K562 (cell line): Measurements from ENCODE around the gene PLEKHA6. TPM values are rescaled to one million over a fixed set of nuclear protein-coding genes. Genes with fewer than 3 reads are reported as not detected.

ENCODE experiments used
- ATAC-seq: fragments of 200-7000 bp; cut with Tn5 transposase; 3 replicates; pipeline ENCODE4 v1.9.1; 2020; ENCODE audit warnings: moderate library complexity
- BruUV-seq: library from RNA; stranded (reverse); fragments of 400-500 nt; replicated peaks from 2 replicates; lab custom pipeline; 2021; lab: Mats Ljungman, UMichigan
- CTCF ChIA-PET: fragments of 300-600 bp; formaldehyde crosslinking; extraction: SDS; loops from one replicate; lab custom pipeline; 2021; ENCODE audit warnings: low intra/inter-chr PET ratio; lab: Yijun Ruan, JAX
- POLR2A ChIA-PET: fragments of 300-600, 350-650 bp; sonication (Branson Sonifier 250); formaldehyde crosslinking; extraction: SDS; loops from one replicate; lab custom pipeline; 2021; ENCODE audit warnings: antibody characterized with exemption, inconsistent platforms; lab: Yijun Ruan, JAX
- DNase-seq, 4 experiments: peaks; one replicate each; pipeline versions ENCODE4 v3.0.0 to v3.0.0-alpha.2; 2011 to 2018; ENCODE audit warnings: low spot score in 3 of 4, mixed read lengths in 3 of 4; ENCODE audit errors: extremely low read depth in 1 of 4
- FAIRE-seq: peaks from 2 replicates; lab custom pipeline; 2011; peaks lifted over from hg19 to GRCh38; lab: Jason Lieb, UNC
- H2AFZ ChIP-seq: 2 replicates; pipeline ENCODE4 v1.6.0; 2011; ENCODE audit warnings: low read depth, low read length, control low read depth, inconsistent platforms
- H3K27ac ChIP-seq: fragments of 200-600 bp; 3 replicates; pipeline ENCODE4 v1.8.0; 2011; ENCODE audit warnings: low read depth, mild to moderate bottlenecking, control low read depth, inconsistent platforms, low read length, moderate library complexity, mixed read lengths; ENCODE audit errors: extremely low read depth
- H3K27me3 ChIP-seq, 2 experiments: fragments of 300-600 bp in 1 of 2; 2 replicates in 1 of 2; 3 replicates in 1 of 2; pipeline versions ENCODE4 v1.6.0 to v1.8.0; 2011; ENCODE audit warnings: inconsistent platforms in 2 of 2, low read length in 2 of 2, mild to moderate bottlenecking in 1 of 2, mixed read lengths in 1 of 2, moderate library complexity in 1 of 2; ENCODE audit not compliant: control insufficient read depth in 2 of 2, insufficient read depth in 2 of 2
- H3K36me3 ChIP-seq: fragments of 300-600 bp; 3 replicates; pipeline ENCODE4 v1.8.0; 2011; ENCODE audit warnings: mild to moderate bottlenecking, low read length, inconsistent platforms; ENCODE audit not compliant: control insufficient read depth, insufficient read depth
- H3K4me1 ChIP-seq, 2 experiments: fragments of 200-600 bp in 1 of 2; replicated peaks in 1 of 2; 2 replicates in 1 of 2; 3 replicates in 1 of 2; pipeline versions ENCODE4 v1.5.1 to v1.8.0; 2011; ENCODE audit warnings: inconsistent platforms in 2 of 2, low read length in 2 of 2, mild to moderate bottlenecking in 1 of 2, mixed read lengths in 1 of 2, moderate library complexity in 1 of 2; ENCODE audit not compliant: control insufficient read depth in 2 of 2, insufficient read depth in 2 of 2
- H3K4me2 ChIP-seq: 2 replicates; pipeline ENCODE4 v1.6.1; 2011; ENCODE audit warnings: low read length, control low read depth, inconsistent platforms, mixed read lengths; ENCODE audit not compliant: insufficient read depth
- H3K4me3 ChIP-seq: fragments of 200-600 bp; sonication (generic), shearing (Covaris generic); 2 replicates; pipeline ENCODE4 v1.5.1; 2016; ENCODE audit warnings: control low read depth, inconsistent platforms
- H3K79me2 ChIP-seq: fragments of 200-600 bp; 3 replicates; pipeline ENCODE4 v1.8.0; 2011; ENCODE audit warnings: low read length, inconsistent platforms; ENCODE audit not compliant: control insufficient read depth, insufficient read depth
- H3K9ac ChIP-seq, 2 experiments: 2 replicates each; pipeline versions ENCODE4 v1.6.0 to v1.6.1; 2011; ENCODE audit warnings: low read depth in 2 of 2, low read length in 2 of 2, control low read depth in 1 of 2, inconsistent platforms in 1 of 2, mild to moderate bottlenecking in 1 of 2, mixed read lengths in 1 of 2; ENCODE audit not compliant: insufficient read depth in 1 of 2
- H3K9me1 ChIP-seq: one replicate; pipeline ENCODE4 v1.6.0; 2011; ENCODE audit warnings: inconsistent platforms, mild to moderate bottlenecking, low read length, moderate library complexity; ENCODE audit not compliant: control insufficient read depth, insufficient read depth
- H3K9me3 ChIP-seq: replicated peaks from 2 replicates; pipeline ENCODE4 v1.5.1; 2011; ENCODE audit warnings: low read depth, low read length, inconsistent platforms; ENCODE audit not compliant: control insufficient read depth, insufficient read depth
- H4K20me1 ChIP-seq: replicated peaks from 2 replicates; pipeline ENCODE4 v1.6.1; 2011; ENCODE audit warnings: low read length, inconsistent platforms, mixed read lengths; ENCODE audit not compliant: control insufficient read depth, insufficient read depth
- ARID1B ChIP-seq: fragments of 450-650 bp; IDR thresholded peaks from 2 replicates; pipeline ENCODE4 v1.6.1; 2016; ENCODE audit warnings: antibody characterized with exemption, mild to moderate bottlenecking, inconsistent platforms
- ELF4 ChIP-seq: fragments of 450-650 bp; formaldehyde crosslinking; IDR thresholded peaks from 2 replicates; pipeline ENCODE4 v1.4.0; 2022; ENCODE audit warnings: missing genetic modification characterization
- HES1 ChIP-seq: fragments of 450-650 bp; IDR thresholded peaks from 2 replicates; pipeline ENCODE4 v1.6.1; 2016; ENCODE audit warnings: low read depth, mild to moderate bottlenecking, moderate library complexity
- OTX1 ChIP-seq: fragments of 450-650 bp; formaldehyde crosslinking; IDR thresholded peaks from 2 replicates; pipeline ENCODE4 v1.4.0; 2022; ENCODE audit warnings: mild to moderate bottlenecking
- TGIF2 ChIP-seq: sonication (generic); formaldehyde crosslinking; IDR thresholded peaks from 2 replicates; pipeline ENCODE4 v1.8.1; 2022; ENCODE audit warnings: mild to moderate bottlenecking, missing genetic modification reagents, moderate library complexity
- ZSCAN29 ChIP-seq: fragments of 450-650 bp; IDR thresholded peaks from 2 replicates; pipeline ENCODE4 v1.6.1; 2017
- WGBS: fragments of 100-300 bp; shearing (Covaris generic); methylation state at CpG from one replicate; pipeline ENCODE4 v1.1.6; 2016; ENCODE audit warnings: low coverage, mixed read lengths; ENCODE audit not compliant: insufficient coverage; ENCODE audit errors: missing lambda C conversion rate; 5-methylcytosine and 5-hydroxymethylcytosine counted together
- in situ Hi-C: fragments of 300-500 bp; cut with MboI; formaldehyde crosslinking; loops from 4 replicates; pipeline ENCODE4 v1.15.0; 2018; ENCODE audit warnings: inconsistent platforms, mixed read lengths
- intact Hi-C: fragments of 100-400 bp; cut with micrococcal nuclease; formaldehyde crosslinking; loops from 2 replicates; pipeline ENCODE4 v1.14.2; 2022
- polyA plus RNA-seq, 8 experiments: library from polyadenylated mRNA; depleted of rRNA in 4 of 8; stranded (reverse) in 5 of 8; unstranded in 3 of 8; fragments of >200 nt; fragmentation: Nextera tagmentation in 2 of 8; fragmentation: Illumina TruSeq in 1 of 8; extraction: Ambion mirVana in 2 of 8; extraction: Trizol in 1 of 8; gene quantifications; 2 replicates each; pipeline versions ENCODE4 v1.2.1 to v1.2.3, GENCODE V29; 2011 to 2014; ENCODE audit warnings: inconsistent platforms in 1 of 8, missing spikeins in 1 of 8
- total RNA-seq, 7 experiments: library from RNA; depleted of rRNA in 6 of 7; stranded (reverse); fragments of >200 nt in 6 of 7; fragmentation: Illumina TruSeq in 2 of 7; extraction: Trizol in 2 of 7; gene quantifications; 2 replicates each; pipeline versions ENCODE4 v1.2.1 to v1.2.3, GENCODE V29; 2011 to 2021; ENCODE audit warnings: low replicate concordance in 1 of 7

The PLEKHA6 gene
- total and polyA plus RNA-seq, 9 of the 15 experiments (the other 6 are each of a cell fraction or from before 2014, with no cell fraction given), result under 0.01 to 0.33 (median 0.01) TPM; not detected in 4

DNA sequence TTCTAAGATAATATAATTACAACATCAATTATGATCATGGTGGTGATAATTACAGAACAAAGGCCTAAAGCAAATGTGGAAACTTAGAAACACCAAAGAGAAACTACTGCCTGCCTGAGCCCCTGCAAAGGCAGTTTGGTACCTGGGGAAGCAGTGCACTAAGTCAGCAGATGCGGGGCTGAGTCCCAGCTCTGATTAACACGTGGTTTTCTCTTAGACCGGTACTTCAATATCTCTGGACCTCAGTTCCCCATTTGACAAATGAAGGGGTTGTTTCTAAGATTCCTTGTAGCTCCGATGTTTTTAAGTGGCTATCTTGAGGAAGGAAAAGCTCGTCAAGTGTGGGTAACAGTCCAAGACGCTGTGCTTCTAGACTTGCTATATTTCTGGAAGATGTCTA lies 16.7 kb upstream of the PLEKHA6 start:
- Histone ChIP-seq H3K4me3 (no peak overlapping the region), H4K20me1 (peaks cover 16% of the 10 kb centered on the region), H2AFZ (no peak overlapping the region), H3K4me1 (peaks cover 5 to 10% of the 10 kb centered on the region in 2 experiments), H3K4me2 (no peak overlapping the region), H3K27ac (no peak overlapping the region), H3K9me1 (no peaks in the 10 kb centered on the region), H3K36me3 (no peaks in the 10 kb centered on the region), H3K27me3 (peaks cover 50 to 78% of the 10 kb centered on the region in 2 experiments), H3K9ac (no peak overlapping the region), H3K9me3 (no peaks in the 10 kb centered on the region), H3K79me2 (no peaks in the 10 kb centered on the region)
- WGBS, result 2% methylated on average over 6 of the region's 6 CpGs
- intact Hi-C loops (no loop called here), in situ Hi-C loops (no loop called here)
- ChIA-PET POLR2A (no interaction called here), CTCF (no interaction called here)
- DNase-seq (no peak), FAIRE-seq (no peak), ATAC-seq (no peak)
- no peak for TF ChIP-seq ZSCAN29
- TF ChIP-seq TGIF2 (CRISPR knock-in tag), result no peak
- no peak for TF ChIP-seq ARID1B
- no TSS peak for BruUV-seq

- Histone ChIP-seq H3K4me3 (no peak overlapping the region), H3K27me3 (peaks cover 45 to 79% of the 10 kb centered on the region in 2 experiments), H3K36me3 (no peaks in the 10 kb centered on the region), H2AFZ (no peak overlapping the region), H3K4me2 (no peak overlapping the region), H3K9me1 (no peaks in the 10 kb centered on the region), H3K9me3 (no peaks in the 10 kb centered on the region), H3K4me1 (peaks cover 5 to 10% of the 10 kb centered on the region in 2 experiments), H3K27ac (no peak overlapping the region), H3K9ac (no peak overlapping the region), H4K20me1 (peaks cover 12% of the 10 kb centered on the region), H3K79me2 (no peaks in the 10 kb centered on the region)
- ATAC-seq, result no peak
- in situ Hi-C loops (no loop called here), intact Hi-C loops (no loop called here)
- FAIRE-seq, result no peak
- BruUV-seq, result no TSS peak
- ChIA-PET POLR2A (interaction anchor here (0.8 to 1.0 kb wide), 2 partner anchors 34 to 46 kb away, joined by 3 read pairs; no protein-coding TSS in a partner anchor), CTCF (no interaction called here)
- 0 out of 2 replicates have a peak, but pooled peaks have one; percentile 13 for TF ChIP-seq OTX1 (CRISPR knock-in tag)
- 0 out of 2 replicates have a peak, but pooled peaks have one; percentile 31 for TF ChIP-seq ELF4 (CRISPR knock-in tag)
- no peak for TF ChIP-seq HES1
- DNase-seq, result no peak
- 0% methylated on average over 4 of the region's 4 CpGs for WGBS
Observed at GRCh38 chr1:204373911-204374310, 14.2 kb upstream of the PLEKHA6 start.
